KOPT-K1 (cell line): ENCODE results near the gene NSMF.

ENCODE experiments used
- H3K27ac ChIP-seq: fragments of 200-600 bp; sonication (generic); 2 replicates; pipeline ENCODE4 v1.5.1; 2016; ENCODE audit warnings: antibody characterized with exemption, mild to moderate bottlenecking, low read depth, low read length; ENCODE audit not compliant: poor library complexity, severe bottlenecking
- H3K36me3 ChIP-seq: fragments of 200-600 bp; sonication (generic); 2 replicates; pipeline ENCODE4 v1.5.1; 2017; ENCODE audit warnings: antibody characterized with exemption, mild to moderate bottlenecking, low read length, moderate library complexity; ENCODE audit not compliant: insufficient read depth
- H3K9me3 ChIP-seq: fragments of 200-600 bp; sonication (generic); 2 replicates; pipeline ENCODE4 v1.5.1; 2017; ENCODE audit warnings: antibody characterized with exemption, low read length, mild to moderate bottlenecking; ENCODE audit not compliant: insufficient read depth, poor library complexity, severe bottlenecking

Gene NSMF

DNA sequence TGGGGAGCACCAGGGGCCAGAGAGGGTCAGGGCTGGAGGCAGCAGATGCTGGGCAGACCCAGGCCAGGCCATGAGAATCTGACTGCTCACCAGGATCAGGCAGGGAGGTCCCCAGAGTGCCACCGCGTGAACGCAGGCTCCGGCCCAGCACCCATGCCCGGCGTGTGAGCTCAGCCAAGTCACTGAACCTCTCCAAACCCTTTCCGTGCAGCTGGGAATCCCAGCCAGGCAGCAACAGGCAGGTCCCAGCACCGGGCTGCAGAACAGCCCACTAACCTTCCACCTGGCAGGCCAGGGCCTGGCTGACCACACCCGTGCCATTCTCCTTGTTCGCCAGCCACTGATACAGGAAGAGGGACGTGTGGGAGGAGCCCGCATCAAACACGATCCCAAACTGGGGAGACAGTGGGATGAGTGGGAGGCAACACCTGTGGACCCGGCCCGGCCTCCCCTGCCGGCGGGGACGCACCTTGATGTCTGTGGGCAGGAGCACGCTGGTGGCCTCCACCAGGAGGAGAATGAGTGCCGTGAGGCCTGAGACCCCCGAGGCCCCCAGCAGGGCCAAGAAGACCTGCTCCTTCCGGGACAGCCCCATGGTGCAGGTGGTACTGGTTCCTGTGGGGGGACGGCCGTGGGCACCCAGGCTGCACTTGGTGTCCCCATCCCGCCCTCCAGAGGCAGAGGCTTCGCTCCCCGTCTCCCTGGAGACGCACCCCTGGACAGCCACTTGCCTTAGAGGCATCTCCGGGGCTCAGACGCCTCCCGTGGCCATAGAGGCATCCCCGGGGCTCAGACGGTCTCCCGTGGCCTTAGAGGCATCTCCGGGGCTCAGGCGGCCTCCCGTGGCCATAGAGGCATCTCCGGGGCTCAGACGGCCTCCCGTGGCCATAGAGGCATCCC lies 21.2 kb downstream of the NSMF start:
- Histone ChIP-seq H3K36me3 (no peaks in the 10 kb centered on the region), H3K27ac (no peak overlapping the region), H3K9me3 (no peaks in the 10 kb centered on the region)

DNA sequence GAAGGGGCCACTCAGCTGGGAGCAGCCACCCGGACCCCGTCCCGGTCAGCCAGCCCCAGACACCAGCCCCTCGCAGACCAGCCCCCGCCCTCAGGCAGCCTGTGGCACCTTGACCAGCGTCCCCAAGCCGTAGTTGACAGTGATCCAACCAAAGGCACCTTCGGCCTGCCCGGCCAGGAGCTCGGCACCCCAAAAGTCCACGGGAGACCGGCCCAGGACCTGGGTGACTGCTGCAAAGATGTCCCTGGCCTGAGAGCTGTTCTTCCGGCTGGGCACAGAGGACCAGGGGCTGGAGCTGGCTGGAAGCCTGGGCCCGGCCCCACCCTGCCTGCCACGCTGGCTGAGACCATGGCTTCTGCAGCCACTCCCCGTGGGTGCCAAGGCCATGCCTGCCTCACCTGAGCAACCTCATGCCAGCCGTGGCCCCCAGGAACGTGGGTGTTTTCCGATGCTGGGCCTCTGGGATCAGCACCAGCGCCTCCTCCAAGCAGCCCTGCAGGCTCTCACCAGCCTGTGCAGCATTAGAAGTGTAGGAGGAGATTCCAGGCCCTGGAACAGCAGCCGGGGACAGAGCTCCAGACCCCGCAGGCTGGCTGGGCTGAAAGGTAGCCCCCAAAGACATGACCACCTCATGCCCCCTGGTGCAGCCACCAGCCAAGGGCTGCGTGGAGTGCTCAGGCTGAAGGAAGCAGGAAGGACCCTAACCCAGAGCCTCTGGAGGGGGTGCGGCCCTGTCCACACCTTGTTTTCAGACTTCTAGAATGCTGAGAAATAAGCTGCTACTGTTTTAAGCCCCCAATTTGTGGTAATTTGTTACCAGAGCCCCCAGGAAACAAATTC lies 22.2 kb downstream of the NSMF start:
- Histone ChIP-seq H3K9me3 (no peaks in the 10 kb centered on the region), H3K27ac (no peak overlapping the region), H3K36me3 (no peaks in the 10 kb centered on the region)

DNA sequence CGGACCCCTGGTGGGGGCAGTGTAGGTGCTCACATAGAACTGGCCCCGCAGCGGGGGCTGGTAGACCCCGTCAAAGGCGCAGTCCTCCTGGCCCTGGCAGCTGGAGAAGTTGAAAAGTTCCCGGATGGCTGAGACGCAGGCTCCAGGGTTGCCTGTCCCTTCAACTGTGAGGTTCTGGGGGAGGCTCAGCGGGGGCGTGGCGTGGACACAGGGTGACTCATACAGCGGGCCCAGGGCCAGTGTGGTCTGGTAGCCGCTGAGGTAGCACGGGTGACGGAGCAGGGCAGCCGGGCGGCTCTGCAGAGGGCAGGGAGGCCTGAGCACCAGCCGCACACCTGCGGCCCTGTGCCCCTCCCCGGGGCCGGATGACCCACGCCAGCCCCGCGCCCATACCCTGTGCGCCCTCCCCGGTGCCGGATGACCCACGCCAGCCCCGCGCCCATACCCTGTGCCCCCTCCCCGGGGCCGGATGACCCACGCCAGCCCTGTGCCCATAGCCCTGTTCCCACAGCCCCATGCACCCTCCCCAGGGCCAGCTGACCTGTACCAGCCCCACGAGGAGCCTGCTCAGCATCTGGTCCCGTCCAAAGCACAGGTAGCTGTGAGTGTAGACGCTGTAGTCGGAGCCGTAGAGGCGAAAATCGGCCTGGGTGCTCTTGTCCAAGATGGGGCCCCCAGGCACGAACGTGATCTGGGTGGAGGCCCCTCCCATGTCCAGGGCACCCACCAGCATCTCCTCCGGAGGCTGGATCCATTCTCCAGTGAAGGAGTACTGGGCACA lies 23.0 kb downstream of the NSMF start:
- H3K27ac ChIP-seq = no peak overlapping the region
- no peaks in the 10 kb centered on the region for H3K36me3 ChIP-seq
- no peaks in the 10 kb centered on the region for H3K9me3 ChIP-seq

DNA sequence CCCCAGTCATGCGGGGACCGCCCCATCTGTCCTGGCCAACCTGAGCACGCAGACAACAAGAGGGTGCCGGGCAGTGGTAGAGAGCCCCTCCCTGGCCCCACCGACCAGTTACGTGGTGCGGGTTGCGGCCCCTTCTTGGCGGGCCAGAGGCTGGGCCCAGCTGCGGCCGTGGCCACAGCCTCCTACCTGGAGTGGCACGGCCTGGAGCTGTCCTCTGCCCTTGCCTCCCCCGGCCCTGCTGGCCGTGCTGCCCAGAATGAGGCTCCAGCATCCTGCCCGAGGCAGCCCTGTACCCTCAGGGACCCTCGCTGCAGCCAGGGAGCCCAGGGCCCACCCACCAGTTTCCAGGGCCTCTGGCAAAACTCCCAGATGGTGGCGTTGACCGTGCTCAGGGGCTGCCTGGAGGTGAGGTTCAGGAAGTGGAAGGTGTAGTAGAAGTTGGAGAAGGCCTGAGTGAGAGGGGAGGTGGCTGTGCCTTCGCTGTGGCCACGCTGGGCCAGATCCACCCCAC lies 23.7 kb downstream of the NSMF start:
- Histone ChIP-seq H3K27ac (no peak overlapping the region), H3K36me3 (no peaks in the 10 kb centered on the region), H3K9me3 (no peaks in the 10 kb centered on the region)

DNA sequence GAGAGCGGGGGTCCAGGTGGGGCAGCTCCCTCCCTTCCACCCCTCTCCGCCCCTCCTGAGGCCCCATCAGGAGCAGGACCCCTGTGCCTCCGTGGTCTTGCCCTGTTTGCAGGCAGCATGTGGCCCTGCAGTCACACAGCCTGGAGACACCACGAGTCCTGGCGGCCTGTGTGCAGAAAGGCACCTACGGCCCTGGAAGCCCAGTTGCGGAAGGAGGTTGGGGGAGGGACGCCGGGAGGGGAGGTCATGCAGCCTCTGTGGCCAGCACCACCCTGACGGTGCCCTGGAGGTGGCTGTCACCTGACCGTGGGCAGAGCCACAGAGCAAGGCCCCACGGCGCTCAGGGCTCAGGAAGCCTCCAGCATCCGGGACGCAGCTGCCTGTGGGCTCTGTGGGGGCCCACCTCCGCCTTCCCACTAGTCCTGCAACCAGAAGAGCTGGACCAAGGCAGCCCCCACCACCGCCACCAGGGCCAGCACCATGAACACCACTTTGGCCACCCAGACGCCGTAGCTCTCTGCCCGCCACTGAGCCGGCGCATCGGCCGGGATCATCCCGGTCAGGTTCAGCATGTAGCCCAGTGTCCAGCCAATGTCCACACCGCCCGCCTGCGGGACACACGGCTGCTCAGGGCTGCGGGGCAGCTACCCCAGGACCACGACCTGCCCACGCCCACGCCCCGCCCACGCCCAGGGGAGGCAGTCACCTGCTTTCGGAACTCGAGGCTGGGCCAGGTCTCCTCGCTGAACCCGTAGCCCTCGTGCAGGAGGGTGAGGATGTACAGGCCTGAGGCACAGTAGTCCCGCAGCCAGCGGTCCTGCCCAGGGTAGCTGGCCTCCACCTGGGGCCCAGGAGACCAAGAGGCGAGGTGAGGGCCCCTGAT lies 24.4 kb downstream of the NSMF start:
- no peak overlapping the region for H3K27ac ChIP-seq
- no peaks in the 10 kb centered on the region for H3K9me3 ChIP-seq
- H3K36me3 ChIP-seq = no peaks in the 10 kb centered on the region

DNA sequence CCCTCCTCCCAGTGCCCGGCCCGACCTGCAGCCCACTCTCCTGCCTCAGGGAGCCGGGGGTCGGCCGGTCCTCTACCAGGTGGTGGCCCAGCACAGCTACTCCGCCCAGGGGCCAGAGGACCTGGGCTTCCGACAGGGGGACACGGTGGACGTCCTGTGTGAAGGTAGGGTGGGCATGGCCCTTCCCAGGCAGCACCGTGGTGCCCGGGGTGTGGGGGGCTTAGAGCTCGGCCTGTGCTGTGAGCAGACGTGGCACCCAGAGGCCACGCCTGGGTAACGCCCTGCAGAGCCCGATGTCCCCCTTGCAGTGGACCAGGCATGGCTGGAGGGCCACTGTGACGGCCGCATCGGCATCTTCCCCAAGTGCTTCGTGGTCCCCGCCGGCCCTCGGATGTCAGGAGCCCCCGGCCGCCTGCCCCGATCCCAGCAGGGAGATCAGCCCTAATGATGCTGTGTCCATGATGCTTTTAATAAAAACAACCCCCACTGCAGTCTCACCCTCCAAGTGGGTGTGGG lies 25.2 kb downstream of the NSMF start:
- no peak overlapping the region for H3K27ac ChIP-seq
- no peaks in the 10 kb centered on the region for H3K36me3 ChIP-seq
- H3K9me3 ChIP-seq = no peaks in the 10 kb centered on the region

DNA sequence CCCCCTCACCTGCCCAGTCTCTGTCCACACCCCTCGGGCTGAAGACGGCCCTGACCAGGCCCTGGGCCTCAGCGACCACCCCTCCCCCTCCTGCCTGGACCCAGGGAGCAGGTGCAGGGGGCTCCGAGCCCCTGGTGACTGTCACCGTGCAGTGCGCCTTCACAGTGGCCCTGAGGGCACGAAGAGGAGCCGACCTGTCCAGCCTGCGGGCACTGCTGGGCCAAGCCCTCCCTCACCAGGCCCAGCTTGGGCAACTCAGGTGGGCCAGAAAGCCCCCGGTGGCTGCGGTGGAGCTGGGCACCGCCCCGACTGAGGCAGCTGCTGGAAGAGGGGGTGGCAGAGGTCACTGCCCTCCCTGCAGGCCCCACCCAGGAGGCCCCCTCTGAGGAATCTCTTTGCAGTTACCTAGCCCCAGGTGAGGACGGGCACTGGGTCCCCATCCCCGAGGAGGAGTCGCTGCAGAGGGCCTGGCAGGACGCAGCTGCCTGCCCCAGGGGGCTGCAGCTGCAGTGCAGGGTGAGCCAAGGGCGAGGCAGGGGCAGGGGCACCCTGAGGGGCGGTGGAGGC lies 25.7 kb downstream of the NSMF start:
- Histone ChIP-seq H3K27ac (no peak overlapping the region), H3K36me3 (no peaks in the 10 kb centered on the region), H3K9me3 (no peaks in the 10 kb centered on the region)

DNA sequence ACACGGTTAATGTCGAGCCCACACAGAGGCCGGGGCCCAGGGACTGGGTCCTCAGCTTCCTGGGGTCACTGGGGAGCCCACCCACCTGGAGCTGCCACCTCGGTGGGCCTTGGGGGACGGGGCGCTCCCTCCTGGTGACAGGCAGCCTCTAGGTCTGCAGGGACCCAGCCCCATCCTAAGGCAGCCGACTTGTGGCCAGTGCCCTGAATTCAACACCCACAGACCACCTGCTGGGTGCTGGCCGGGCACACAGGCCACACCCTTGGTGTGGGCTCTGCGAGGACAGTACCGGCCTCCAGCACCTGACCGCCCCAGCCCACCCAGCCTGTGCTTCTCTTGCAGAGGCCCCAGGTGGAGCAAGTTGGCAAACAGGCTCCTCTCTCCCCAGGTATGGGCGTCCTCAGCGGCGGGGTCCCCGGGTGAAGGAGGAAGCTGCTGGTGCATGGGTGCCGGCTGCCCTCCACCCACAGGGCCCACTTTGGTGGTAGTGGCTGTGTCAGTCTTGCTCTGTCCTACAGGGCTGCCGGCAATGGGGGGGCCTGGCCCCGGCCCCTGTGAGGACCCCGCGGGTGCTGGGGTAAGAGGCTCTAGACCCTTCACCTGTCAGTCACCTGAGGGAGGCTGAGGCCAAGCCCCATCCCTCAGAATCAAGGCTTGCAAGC lies 26.3 kb downstream of the NSMF start:
- Histone ChIP-seq H3K9me3 (no peaks in the 10 kb centered on the region), H3K27ac (no peak overlapping the region)

DNA sequence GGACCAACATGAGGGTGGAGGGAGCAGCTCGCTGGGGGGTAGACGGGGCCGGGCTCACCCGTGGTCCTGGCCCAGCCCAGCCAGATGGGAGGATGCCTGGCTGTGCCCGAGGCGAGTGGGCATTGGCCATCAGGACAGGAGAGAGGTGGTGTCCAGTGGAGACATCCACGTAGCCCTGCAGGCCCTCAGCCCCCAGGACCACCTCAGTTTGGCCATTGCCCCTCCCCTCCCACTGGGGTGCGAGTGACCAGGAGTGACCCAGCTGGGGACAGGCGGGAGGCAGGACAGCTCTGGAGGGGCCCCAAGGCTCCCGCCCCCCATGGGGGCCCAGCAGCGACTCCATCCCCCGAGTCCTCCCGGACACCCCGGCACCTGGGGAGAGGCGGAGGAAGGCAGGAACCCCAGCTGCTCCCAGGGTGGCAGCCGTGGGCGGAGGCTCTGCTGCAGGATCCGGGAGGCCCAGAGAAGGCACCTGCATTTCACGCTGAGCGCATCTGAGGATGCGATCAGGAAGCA lies 27.7 kb downstream of the NSMF start:
- H3K9me3 ChIP-seq = no peaks in the 10 kb centered on the region
- H3K27ac ChIP-seq = no peak overlapping the region
- H3K36me3 ChIP-seq = no peaks in the 10 kb centered on the region

More for the DNA sequence above, 26.3 kb downstream of the NSMF start:
- no peaks in the 10 kb centered on the region for H3K36me3 ChIP-seq

DNA sequence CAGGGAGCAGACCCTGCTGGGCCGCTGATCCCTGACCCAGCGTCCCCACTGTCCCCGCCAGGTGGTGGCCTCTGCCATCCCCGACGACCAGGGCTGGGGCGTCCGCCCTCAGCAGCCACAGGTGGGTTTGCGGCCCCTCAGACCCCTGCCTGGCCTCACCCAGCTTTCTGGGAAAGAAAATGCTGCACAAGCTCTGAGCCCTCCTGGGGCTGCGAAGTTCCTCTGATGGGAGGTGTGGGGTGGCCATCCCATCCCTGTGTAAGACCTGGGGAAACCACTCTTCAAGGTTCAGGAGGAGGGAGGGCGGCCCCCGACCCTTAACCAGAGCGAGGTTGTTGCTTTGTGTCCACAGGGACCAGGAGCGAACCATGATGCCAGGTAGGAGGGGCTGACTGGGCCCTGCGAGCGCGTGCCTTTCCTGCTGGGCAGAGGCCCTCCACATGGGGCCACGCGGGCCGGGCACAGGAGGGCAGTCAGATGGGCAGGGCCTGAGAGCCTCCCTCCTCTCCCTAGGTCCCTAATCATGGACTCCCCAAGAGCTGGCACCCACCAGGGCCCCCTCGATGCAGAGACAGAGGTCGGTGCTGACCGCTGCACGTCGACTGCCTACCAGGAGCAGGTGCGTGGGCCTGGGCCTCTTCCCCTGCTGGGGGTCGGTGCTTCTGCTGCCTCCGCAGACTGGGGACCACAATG lies 28.3 kb downstream of the NSMF start:
- no peaks in the 10 kb centered on the region for H3K9me3 ChIP-seq
- H3K27ac ChIP-seq = no peak overlapping the region
- no peaks in the 10 kb centered on the region for H3K36me3 ChIP-seq

DNA sequence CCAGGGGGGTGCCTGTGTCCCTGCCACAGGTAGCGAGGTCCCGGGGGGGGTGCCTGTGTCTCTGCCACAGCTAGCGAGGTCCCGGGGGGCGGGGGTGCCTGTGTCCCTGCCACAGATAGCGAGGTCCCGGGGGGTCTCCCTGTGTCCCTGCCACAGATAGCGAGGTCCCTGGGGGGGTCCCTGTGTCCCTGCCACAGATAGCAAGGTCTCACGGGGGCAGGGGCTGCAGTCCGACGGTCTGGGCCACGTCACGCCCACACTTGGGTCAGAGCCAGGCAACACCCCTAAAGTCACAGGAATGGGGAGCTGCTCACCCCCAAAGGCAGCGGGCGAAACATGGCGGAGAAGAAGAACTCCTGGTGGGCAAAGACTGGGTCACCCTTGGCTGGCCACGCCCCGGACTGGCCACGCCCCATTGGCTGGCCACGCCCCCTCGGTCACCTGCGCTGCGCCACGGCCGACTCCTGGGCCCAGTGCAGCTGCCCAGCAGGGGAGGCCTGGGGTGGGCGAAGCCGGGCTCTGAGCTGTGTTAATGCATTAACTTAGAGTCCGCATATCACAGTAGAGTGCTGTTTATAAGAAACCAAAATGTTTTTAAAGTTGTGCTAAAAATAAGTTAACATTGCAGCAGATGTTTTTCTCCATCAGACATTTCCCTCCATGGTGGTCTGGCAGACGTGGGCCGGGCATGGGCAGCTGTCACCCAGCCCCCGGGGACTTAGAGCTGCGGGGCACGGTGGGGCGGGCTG lies 29.0 kb downstream of the NSMF start:
- Histone ChIP-seq H3K9me3 (no peaks in the 10 kb centered on the region), H3K27ac (no peak overlapping the region), H3K36me3 (no peaks in the 10 kb centered on the region)

DNA sequence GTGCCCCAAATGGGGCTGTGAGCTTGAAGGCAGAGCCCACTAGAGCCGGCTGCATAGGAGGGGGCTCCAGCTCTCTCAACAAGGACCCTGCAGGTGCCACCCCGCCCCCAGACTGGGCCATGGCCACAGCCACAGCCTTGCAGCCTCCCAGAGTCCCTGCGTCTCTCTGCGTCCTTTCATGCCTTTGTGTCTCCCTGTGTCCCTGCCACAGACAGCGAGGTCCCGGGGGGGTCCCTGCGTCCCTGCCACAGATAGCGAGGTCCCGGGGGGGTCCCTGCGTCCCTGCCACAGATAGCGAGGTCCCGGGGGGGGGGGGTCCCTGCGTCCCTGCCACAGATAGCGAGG lies 29.6 kb downstream of the NSMF start:
- Histone ChIP-seq H3K9me3 (no peaks in the 10 kb centered on the region), H3K27ac (no peak overlapping the region), H3K36me3 (no peaks in the 10 kb centered on the region)
